ENCODE data around the gene ARHGAP42. TPM values are rescaled to one million over a fixed set of nuclear protein-coding genes. Genes with fewer than 3 reads are reported as not detected.

ARHGAP42 gene, protein sequence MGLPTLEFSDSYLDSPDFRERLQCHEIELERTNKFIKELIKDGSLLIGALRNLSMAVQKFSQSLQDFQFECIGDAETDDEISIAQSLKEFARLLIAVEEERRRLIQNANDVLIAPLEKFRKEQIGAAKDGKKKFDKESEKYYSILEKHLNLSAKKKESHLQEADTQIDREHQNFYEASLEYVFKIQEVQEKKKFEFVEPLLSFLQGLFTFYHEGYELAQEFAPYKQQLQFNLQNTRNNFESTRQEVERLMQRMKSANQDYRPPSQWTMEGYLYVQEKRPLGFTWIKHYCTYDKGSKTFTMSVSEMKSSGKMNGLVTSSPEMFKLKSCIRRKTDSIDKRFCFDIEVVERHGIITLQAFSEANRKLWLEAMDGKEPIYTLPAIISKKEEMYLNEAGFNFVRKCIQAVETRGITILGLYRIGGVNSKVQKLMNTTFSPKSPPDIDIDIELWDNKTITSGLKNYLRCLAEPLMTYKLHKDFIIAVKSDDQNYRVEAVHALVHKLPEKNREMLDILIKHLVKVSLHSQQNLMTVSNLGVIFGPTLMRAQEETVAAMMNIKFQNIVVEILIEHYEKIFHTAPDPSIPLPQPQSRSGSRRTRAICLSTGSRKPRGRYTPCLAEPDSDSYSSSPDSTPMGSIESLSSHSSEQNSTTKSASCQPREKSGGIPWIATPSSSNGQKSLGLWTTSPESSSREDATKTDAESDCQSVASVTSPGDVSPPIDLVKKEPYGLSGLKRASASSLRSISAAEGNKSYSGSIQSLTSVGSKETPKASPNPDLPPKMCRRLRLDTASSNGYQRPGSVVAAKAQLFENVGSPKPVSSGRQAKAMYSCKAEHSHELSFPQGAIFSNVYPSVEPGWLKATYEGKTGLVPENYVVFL
- total RNA-seq: 10 to 100 TPM in 3 of 4 donors, 1 to 10 TPM in 1; 7.6 to 22.2 (median 14.6) TPM

- H3K4me3 ChIP-seq (ENCODE audit: low read depth, poor library complexity, severe bottlenecking): peak within 1 kb of the TSS; percentile 81
- DNase-seq (ENCODE audit: low spot score in 2 of 2): peak; percentile 53 to 91
- WGBS, 2 donors: 0 to 1% methylated on average over 11 to 46 of the region's 80 CpGs
- intact Hi-C loops (cut with DNase I; ENCODE audit: low total_unique reads): no loop called here
- TF ChIP-seq POLR2A (IDR thresholded peaks at IDR 0.05) (no peak), CTCF (IDR thresholded peaks at IDR 0.05) (no peak)
These were observed at the start of gene ARHGAP42 for GRCh38 chr11:100687054-100687629. TSS of gene ARHGAP42 (plus strand) at chr11:100687288. CDS start at chr11:100687679, 391 bp downstream.

- H3K4me3 ChIP-seq (ENCODE audit: low read depth, poor library complexity, severe bottlenecking): no peak overlapping the region
- WGBS, 2 donors: 81 to 88% methylated on average over 10 of the region's 10 CpGs
- intact Hi-C loops (cut with DNase I; ENCODE audit: low total_unique reads): no loop called here
- TF ChIP-seq CTCF (IDR thresholded peaks at IDR 0.05) (no peak), POLR2A (IDR thresholded peaks at IDR 0.05) (no peak)
- DNase-seq (ENCODE audit: low spot score in 2 of 2): no peak
These were observed 49.4 kb upstream of the ARHGAP42 start for GRCh38 chr11:100637706-100638105.

- no peak overlapping the region for H3K4me3 ChIP-seq (ENCODE audit: low read depth, poor library complexity, severe bottlenecking)
- WGBS, 2 donors: 79 to 82% methylated on average over 1 of the region's 1 CpG
- TF ChIP-seq POLR2A (IDR thresholded peaks at IDR 0.05) (no peak), CTCF (IDR thresholded peaks at IDR 0.05) (no peak)
- intact Hi-C loops (cut with DNase I; ENCODE audit: low total_unique reads): no loop called here
- DNase-seq (ENCODE audit: low spot score in 2 of 2): no peak
These were observed 48.4 kb upstream of the ARHGAP42 start for GRCh38 chr11:100638648-100639047.

- 35 to 39% methylated on average over 9 of the region's 9 CpGs for WGBS, 2 donors
- intact Hi-C loops (cut with DNase I; ENCODE audit: low total_unique reads): no loop called here
- no peak overlapping the region for H3K4me3 ChIP-seq (ENCODE audit: low read depth, poor library complexity, severe bottlenecking)
- DNase-seq (ENCODE audit: low spot score in 2 of 2): no peak
- TF ChIP-seq CTCF (IDR thresholded peaks at IDR 0.05): no peak
- no peak for TF ChIP-seq POLR2A (IDR thresholded peaks at IDR 0.05)
These were observed 47.9 kb upstream of the ARHGAP42 start for GRCh38 chr11:100639140-100639539.

- intact Hi-C loops (cut with DNase I; ENCODE audit: low total_unique reads): no loop called here
- WGBS, 2 donors: 55 to 74% methylated on average over 2 of the region's 2 CpGs
- TF ChIP-seq POLR2A (IDR thresholded peaks at IDR 0.05) (no peak), CTCF (IDR thresholded peaks at IDR 0.05) (no peak)
- no peak for DNase-seq (ENCODE audit: low spot score in 2 of 2)
- no peak overlapping the region for H3K4me3 ChIP-seq (ENCODE audit: low read depth, poor library complexity, severe bottlenecking)
These were observed 47.0 kb upstream of the ARHGAP42 start for GRCh38 chr11:100640071-100640470.
